DND-41 (cell line): ENCODE results near the gene CLDN19.

Experiments
- EZH2 ChIP-seq: IDR thresholded peaks from 3 replicates; pipeline ENCODE4 v1.6.1; 2012; ENCODE audit warnings: borderline replicate concordance, low read depth, mild to moderate bottlenecking, moderate library complexity, low read length, inconsistent platforms; ENCODE audit not compliant: severe bottlenecking
- TF ChIP-seq, protein P1 (sequence below): IDR thresholded peaks from 2 replicates; pipeline ENCODE4 v1.5.1; 2012; ENCODE audit warnings: borderline replicate concordance, low read length, moderate library complexity, mild to moderate bottlenecking; ENCODE audit not compliant: poor library complexity, severe bottlenecking; ENCODE audit errors: extremely low read depth

DNA sequence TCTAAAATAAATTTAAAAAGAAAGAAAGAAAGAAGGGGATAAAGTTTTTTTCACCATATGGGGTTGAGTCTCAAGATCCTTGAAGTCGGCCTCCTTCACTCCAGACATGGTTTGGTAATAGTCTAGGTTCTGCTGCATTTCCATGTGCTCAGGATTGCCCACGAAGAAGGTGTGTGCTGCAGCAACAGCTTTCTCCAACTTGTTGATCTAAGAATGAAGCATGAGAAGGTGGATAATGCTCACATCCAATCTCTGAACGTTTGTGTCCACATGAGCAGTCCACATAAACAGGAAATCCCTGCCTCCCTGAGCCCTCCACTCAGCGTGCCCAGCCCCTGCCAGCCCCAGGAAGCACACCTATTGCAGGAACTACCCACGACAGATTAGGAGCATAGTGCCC lies 22.2 kb upstream of the CLDN19 start:
- TF ChIP-seq EZH2 = no peak
- TF ChIP-seq, protein P1, sequence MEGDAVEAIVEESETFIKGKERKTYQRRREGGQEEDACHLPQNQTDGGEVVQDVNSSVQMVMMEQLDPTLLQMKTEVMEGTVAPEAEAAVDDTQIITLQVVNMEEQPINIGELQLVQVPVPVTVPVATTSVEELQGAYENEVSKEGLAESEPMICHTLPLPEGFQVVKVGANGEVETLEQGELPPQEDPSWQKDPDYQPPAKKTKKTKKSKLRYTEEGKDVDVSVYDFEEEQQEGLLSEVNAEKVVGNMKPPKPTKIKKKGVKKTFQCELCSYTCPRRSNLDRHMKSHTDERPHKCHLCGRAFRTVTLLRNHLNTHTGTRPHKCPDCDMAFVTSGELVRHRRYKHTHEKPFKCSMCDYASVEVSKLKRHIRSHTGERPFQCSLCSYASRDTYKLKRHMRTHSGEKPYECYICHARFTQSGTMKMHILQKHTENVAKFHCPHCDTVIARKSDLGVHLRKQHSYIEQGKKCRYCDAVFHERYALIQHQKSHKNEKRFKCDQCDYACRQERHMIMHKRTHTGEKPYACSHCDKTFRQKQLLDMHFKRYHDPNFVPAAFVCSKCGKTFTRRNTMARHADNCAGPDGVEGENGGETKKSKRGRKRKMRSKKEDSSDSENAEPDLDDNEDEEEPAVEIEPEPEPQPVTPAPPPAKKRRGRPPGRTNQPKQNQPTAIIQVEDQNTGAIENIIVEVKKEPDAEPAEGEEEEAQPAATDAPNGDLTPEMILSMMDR = no peak
